HG02623 (cell line): ENCODE measurements around the gene PITPNB.

ENCODE experiments used
- ATAC-seq: cut with Tn5 transposase; IDR thresholded peaks from one replicate; pipeline ENCODE4 v1.9.1; 2021; ENCODE audit warnings: moderate library complexity; ENCODE audit not compliant: unreplicated experiment

The PITPNB gene

GRCh38 chr22:27919942-27920755 is 1.1 kb upstream of the PITPNB start:
- no peak for ATAC-seq

DNA sequence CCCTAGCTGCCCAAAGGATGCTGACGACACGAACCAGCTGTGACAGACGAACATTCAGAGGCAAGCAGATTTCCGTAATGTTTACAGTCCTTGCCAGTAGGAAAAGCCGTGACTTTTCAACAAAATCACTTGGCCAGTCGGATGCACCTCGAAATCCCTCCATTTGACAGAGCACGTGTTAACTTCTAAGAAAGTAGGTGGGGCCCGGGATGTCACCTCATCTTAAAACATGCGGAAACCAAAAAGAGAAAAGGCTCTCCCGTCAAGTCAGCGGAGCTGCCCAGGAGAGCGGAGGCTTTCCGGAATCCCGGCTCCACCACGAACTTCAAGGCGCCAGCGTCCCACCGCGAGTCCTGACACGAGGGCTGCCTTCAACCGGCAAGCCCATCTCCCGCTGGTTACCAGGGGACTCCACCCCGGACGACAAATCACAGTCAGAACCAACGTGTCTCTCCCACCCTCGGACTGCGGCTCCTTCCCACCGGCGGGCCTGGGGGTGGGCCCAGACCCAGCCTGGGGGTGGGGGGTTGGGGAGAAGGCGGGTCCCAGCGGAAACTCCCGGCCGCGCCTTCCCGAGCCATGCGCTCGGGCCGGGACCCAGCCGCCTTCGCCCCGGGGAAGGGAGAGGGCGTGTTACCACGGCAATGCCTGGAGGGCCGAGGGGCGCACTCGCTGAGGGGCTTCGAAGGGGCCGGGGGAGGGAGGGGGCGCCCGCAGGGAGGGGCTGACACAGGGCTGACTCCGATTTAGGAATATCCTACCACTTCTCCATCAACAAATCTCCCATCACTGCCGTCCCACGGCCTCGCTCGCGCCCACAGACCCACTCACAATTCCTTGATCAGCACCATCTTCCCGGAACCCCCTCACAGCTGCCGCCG is 475 bp downstream of the PITPNB start:
- peak; percentile 29 for ATAC-seq

GRCh38 chr22:27915986-27916385 is 3.1 kb downstream of the PITPNB start:
- ATAC-seq = no peak

GRCh38 chr22:27913162-27913741 is 5.8 kb downstream of the PITPNB start:
- no peak for ATAC-seq

DNA sequence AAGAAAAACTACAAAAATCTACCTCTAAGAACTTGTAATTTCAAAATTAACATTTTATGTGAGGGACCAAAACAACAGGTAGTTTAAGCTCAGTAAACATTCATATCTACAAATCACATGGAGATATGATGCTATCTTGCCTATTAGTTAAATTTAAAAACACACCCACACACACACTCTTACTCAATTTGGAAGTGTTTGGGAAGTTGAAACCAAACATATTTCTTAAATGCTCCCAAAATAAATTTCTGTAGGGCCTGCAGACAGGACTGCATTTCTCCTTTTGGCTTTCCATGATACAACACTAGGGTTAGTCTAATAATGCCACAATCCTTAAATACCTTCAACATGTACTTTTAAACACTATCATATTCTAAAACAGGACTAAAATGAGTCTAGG is 7.0 kb downstream of the PITPNB start:
- ATAC-seq = no peak

GRCh38 chr22:27911330-27911729 is 7.7 kb downstream of the PITPNB start:
- no peak for ATAC-seq

DNA sequence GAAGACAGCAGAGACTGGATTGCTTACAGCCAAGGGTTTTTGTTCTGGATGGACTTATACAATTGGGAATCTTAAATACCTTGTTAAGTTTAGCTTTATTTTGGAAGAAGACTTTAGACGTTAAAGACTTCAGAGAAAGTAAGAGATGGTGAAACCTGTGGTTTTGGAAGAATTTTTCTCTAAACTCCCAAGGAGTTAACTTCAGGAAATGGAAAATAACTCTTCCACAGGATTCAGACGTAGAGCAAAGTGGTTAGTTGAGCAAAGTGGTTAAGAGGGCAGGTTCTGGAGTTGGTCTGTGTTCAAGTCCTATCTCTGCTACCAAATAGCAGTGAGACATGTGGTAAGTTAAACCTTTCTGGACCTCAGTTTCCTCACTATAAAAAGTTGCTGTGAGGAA is 12.8 kb downstream of the PITPNB start:
- ATAC-seq = no peak

- no peak for ATAC-seq
Observed at GRCh38 chr22:27905653-27906052, 13.4 kb downstream of the PITPNB start.

DNA sequence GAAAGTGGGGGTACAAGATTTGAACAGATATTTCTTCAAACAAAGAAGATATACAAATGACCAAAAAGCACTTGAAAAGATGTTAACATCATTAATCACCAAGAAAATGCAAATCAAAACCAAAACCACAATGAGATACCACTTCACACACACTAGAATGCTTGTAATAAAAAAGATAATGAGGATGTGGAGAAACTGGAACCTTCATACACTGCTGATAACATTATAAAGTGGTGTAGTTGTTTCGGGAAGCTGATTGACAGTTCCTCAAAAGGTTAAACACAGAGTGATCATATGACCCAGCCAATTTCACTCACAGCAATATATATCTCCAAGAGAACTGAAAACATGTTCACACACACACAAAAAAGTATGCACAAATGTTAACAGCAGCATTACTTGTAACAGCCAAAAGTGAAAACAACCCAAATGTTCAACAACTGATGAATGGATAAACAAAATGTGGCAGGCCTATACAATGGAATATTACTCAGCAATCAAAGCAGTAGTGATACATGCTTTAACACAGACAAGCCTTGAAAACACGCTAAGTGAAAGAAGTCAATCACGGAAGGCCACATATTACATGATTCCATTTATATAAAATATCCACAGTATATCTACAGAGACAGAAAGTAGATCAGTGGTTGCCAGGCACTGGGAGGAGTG is 15.1 kb downstream of the PITPNB start:
- no peak for ATAC-seq

DNA sequence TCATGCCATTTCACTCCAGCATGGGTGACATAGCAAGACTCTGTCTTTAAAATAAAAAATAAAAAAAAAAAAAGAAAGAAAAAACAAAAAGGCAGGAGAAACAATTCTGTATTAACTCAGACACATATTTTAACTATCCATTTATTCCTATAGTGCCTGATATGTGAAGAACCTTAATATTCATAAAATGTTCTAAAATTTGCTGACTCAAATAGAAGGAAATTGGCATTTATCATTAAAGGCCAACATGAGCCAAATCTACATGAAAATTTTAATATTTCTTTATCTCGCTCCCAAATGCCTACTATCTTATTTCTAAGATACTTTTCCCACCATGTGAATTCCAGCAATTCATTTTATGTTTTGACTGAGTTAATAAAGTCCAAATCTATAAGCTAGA is 18.9 kb downstream of the PITPNB start:
- no peak for ATAC-seq

DNA sequence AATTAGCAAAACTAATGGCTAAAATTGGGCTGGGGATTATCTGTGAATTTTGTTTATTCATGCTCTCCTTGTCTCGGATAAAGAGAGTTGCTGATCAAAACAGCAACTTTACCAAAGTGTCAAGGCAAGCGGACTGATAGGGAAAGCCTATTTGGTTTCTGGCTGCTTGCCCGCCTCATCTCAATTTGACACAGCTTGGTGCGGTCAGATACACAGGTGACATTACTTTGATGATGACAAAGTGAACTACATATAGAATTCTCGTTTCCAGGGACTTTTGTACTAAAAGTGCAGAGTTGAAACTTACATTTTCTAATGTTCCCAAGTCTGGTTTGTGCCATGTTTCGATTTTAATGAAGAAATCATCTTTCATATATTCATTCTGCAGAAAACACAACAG is 22.8 kb downstream of the PITPNB start:
- peak; percentile 22 for ATAC-seq

DNA sequence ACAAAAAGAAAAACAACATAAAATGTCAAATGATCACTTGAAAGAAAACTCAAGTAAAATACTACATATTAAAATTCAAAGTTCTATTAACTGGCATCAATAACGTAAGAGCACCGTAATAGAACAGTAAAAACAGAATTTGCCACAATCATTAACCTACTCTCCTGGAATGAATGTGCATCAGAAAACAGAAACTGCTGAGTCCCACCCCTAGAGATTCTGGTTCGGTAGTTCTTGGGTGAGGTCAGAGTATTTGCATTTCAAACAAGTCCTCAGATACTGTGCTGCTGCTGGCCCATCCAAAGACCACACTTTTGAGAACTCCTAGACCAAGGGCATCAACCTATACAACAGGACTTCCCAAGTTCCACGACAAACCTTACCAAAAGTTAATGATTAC is 23.5 kb downstream of the PITPNB start:
- ATAC-seq = peak; percentile 80

GRCh38 chr22:27892811-27893210 is 26.2 kb downstream of the PITPNB start:
- no peak for ATAC-seq

DNA sequence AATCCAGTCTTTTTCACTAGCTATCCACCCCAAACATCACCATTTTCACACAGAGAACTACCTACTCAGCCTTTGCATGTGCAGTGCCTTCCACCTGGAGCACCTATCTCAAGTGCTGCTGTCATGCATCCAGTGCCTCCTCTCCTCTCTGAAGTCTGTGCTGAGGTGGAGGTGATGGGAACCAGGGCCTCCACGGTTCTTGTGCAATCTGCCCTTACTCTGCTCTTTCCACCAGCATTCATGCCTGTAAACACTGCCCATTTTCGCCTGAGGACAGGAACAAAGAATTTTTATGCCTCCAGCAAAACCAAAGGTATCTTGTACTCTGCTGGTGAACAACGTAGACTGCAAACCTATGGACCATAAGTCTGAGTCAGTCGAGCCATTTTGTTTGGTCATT is 27.0 kb downstream of the PITPNB start:
- no peak for ATAC-seq

GRCh38 chr22:27888310-27888709 is 30.7 kb downstream of the PITPNB start:
- ATAC-seq = no peak

GRCh38 chr22:27886843-27887151 is 32.3 kb downstream of the PITPNB start:
- no peak for ATAC-seq

GRCh38 chr22:27885977-27886842 is 32.8 kb downstream of the PITPNB start:
- no peak for ATAC-seq

GRCh38 chr22:27883656-27884350 is 35.3 kb downstream of the PITPNB start:
- no peak for ATAC-seq

GRCh38 chr22:27882507-27883290 is 36.4 kb downstream of the PITPNB start:
- no peak for ATAC-seq
